IMR-90 (cell line): Measurements from ENCODE around the gene CROCC2. TPM values are rescaled to one million over a fixed set of nuclear protein-coding genes. Genes with fewer than 3 reads are reported as not detected.
A peak's percentile ranks its signal among the peaks of the same experiment; 100 is the strongest.

Source experiments
- ATAC-seq: fragments of 200-7000 bp; cut with Tn5 transposase; 2 replicates; pipeline ENCODE4 v1.9.1; 2020; ENCODE audit warnings: low read depth, mild to moderate bottlenecking, moderate library complexity
- BruUV-seq: library from RNA; stranded (reverse); fragments of 400-500 nt; replicated peaks from 2 replicates; lab custom pipeline; 2021; lab: Mats Ljungman, UMichigan
- CTCF ChIA-PET: fragments of 300-600 bp; formaldehyde crosslinking; extraction: SDS; loops from one replicate; lab custom pipeline; 2021; ENCODE audit warnings: antibody characterized with exemption; lab: Yijun Ruan, JAX
- POLR2A ChIA-PET: fragments of 300-600 bp; sonication (Branson Sonifier 250); formaldehyde crosslinking; loops from one replicate; lab custom pipeline; 2022; ENCODE audit warnings: antibody characterized with exemption; ENCODE audit not compliant: unreplicated experiment; lab: Charles Lee
- DNase-seq: peaks from one replicate; pipeline ENCODE4 v3.0.0; 2013
- H2AFZ ChIP-seq: replicated peaks from 2 replicates; pipeline ENCODE3; 2013; ENCODE audit warnings: low read length, mild to moderate bottlenecking; ENCODE audit not compliant: poor library complexity
- H2AK5ac ChIP-seq: 2 replicates; pipeline ENCODE4 v1.6.1; 2013; ENCODE audit warnings: low read depth, low read length, inconsistent platforms
- H2AK9ac ChIP-seq: replicated peaks from 2 replicates; pipeline ENCODE3; 2013; ENCODE audit warnings: mild to moderate bottlenecking, low read depth, low read length, moderate library complexity; ENCODE audit not compliant: poor library complexity
- H2BK120ac ChIP-seq: 2 replicates; pipeline ENCODE4 v1.6.1; 2013; ENCODE audit warnings: low read depth, low read length, inconsistent platforms
- H2BK15ac ChIP-seq: 3 replicates; pipeline ENCODE4 v1.6.1; 2013; ENCODE audit warnings: low read depth, low read length, inconsistent platforms
- H2BK20ac ChIP-seq: 2 replicates; pipeline ENCODE4 v1.6.1; 2013; ENCODE audit warnings: low read depth, mild to moderate bottlenecking, inconsistent platforms, low read length, moderate library complexity
- H2BK5ac ChIP-seq: 2 replicates; pipeline ENCODE4 v1.6.1; 2013; ENCODE audit warnings: mild to moderate bottlenecking, low read depth, low read length, inconsistent platforms; ENCODE audit not compliant: poor library complexity, severe bottlenecking
- H3K14ac ChIP-seq: replicated peaks from 2 replicates; pipeline ENCODE4 v1.6.1; 2013; ENCODE audit warnings: low read depth, low read length, inconsistent platforms
- H3K18ac ChIP-seq: 2 replicates; pipeline ENCODE4 v1.6.1; 2013; ENCODE audit warnings: low read depth, low read length, control low read depth
- H3K23ac ChIP-seq: 2 replicates; pipeline ENCODE4 v1.6.1; 2013; ENCODE audit warnings: low read depth, low read length, inconsistent platforms
- H3K27ac ChIP-seq: 2 replicates; pipeline ENCODE4 v1.5.1; 2013; ENCODE audit warnings: mild to moderate bottlenecking, control low read depth, low read length; ENCODE audit not compliant: insufficient read depth
- H3K27me3 ChIP-seq: 2 replicates; pipeline ENCODE4 v1.6.1; 2013; ENCODE audit warnings: low read length; ENCODE audit not compliant: control insufficient read depth, insufficient read depth
- H3K36me3 ChIP-seq: 2 replicates; pipeline ENCODE4 v1.6.1; 2013; ENCODE audit warnings: low read length, mixed read lengths; ENCODE audit not compliant: control insufficient read depth, insufficient read depth
- H3K4ac ChIP-seq: 2 replicates; pipeline ENCODE4 v1.6.1; 2013; ENCODE audit warnings: low read depth, low read length, inconsistent platforms
- H3K4me1 ChIP-seq: 2 replicates; pipeline ENCODE4 v1.6.1; 2013; ENCODE audit warnings: low read length, mixed read lengths; ENCODE audit not compliant: control insufficient read depth, insufficient read depth
- H3K4me2 ChIP-seq: 2 replicates; pipeline ENCODE4 v1.6.1; 2013; ENCODE audit warnings: low read depth, mild to moderate bottlenecking, control low read depth, low read length, moderate library complexity
- H3K4me3 ChIP-seq: 2 replicates; pipeline ENCODE4 v1.5.1; 2013; ENCODE audit warnings: low read depth, mild to moderate bottlenecking, control low read depth, low read length, moderate library complexity; ENCODE audit not compliant: insufficient read depth
- H3K56ac ChIP-seq: 2 replicates; pipeline ENCODE4 v1.6.1; 2013; ENCODE audit warnings: low read length, inconsistent platforms; ENCODE audit not compliant: insufficient read depth; ENCODE audit errors: extremely low read depth
- H3K79me1 ChIP-seq, 2 experiments: 2 replicates each; pipeline ENCODE4 v1.6.1; 2013; ENCODE audit warnings: low read length in 2 of 2, inconsistent platforms in 1 of 2, low read depth in 1 of 2
- H3K9ac ChIP-seq: 2 replicates; pipeline ENCODE4 v1.6.1; 2013; ENCODE audit warnings: low read depth, low read length, control low read depth
- H3K9me1 ChIP-seq: 2 replicates; pipeline ENCODE4 v1.6.1; 2013; ENCODE audit warnings: low read length, inconsistent platforms; ENCODE audit not compliant: insufficient read depth
- H3K9me3 ChIP-seq: 2 replicates; pipeline ENCODE4 v1.6.1; 2013; ENCODE audit warnings: low read length; ENCODE audit not compliant: control insufficient read depth, insufficient read depth
- H4K20me1 ChIP-seq: 2 replicates; pipeline ENCODE4 v1.6.1; 2013; ENCODE audit warnings: low read length, inconsistent platforms; ENCODE audit not compliant: insufficient read depth
- H4K5ac ChIP-seq: 2 replicates; pipeline ENCODE4 v1.6.1; 2013; ENCODE audit warnings: mild to moderate bottlenecking, low read depth, low read length, control low read depth
- H4K8ac ChIP-seq, 2 experiments: 2 replicates each; pipeline ENCODE4 v1.6.1; 2013; ENCODE audit warnings: low read depth in 2 of 2, low read length in 2 of 2, control low read depth in 1 of 2, inconsistent platforms in 1 of 2
- H4K91ac ChIP-seq: 2 replicates; pipeline ENCODE4 v1.6.1; 2013; ENCODE audit warnings: low read depth, low read length, inconsistent platforms; ENCODE audit not compliant: insufficient read depth
- BHLHE40 ChIP-seq: fragments of 150-350 bp; IDR thresholded peaks from 2 replicates; pipeline ENCODE4 v1.6.1; 2016; ENCODE audit warnings: mild to moderate bottlenecking, low read depth, low read length
- CEBPB ChIP-seq: IDR thresholded peaks from 2 replicates; pipeline ENCODE4 v1.6.1; 2012; ENCODE audit warnings: low read depth, low read length, improper control_type of control experiment
- CHD1 ChIP-seq: IDR thresholded peaks from 2 replicates; pipeline ENCODE4 v1.6.1; 2012; ENCODE audit warnings: low read depth, low read length, improper control_type of control experiment
- FOS ChIP-seq: fragments of 150-350 bp; IDR thresholded peaks from 2 replicates; pipeline ENCODE4 v1.6.1; 2016; ENCODE audit warnings: low read depth, low read length
- MAZ ChIP-seq: IDR thresholded peaks from 2 replicates; pipeline ENCODE4 v1.6.1; 2012; ENCODE audit warnings: low read depth, mild to moderate bottlenecking, low read length, improper control_type of control experiment, moderate library complexity, borderline replicate concordance
- MXI1 ChIP-seq: IDR thresholded peaks from 2 replicates; pipeline ENCODE4 v1.6.1; 2012; ENCODE audit warnings: low read depth, mild to moderate bottlenecking, low read length, moderate library complexity, borderline replicate concordance
- POLR2A ChIP-seq: IDR thresholded peaks from 2 replicates; pipeline ENCODE4 v1.6.1; 2012; ENCODE audit warnings: mild to moderate bottlenecking, low read depth, low read length
- RCOR1 ChIP-seq: IDR thresholded peaks from 2 replicates; pipeline ENCODE4 v1.6.1; 2012; ENCODE audit warnings: mild to moderate bottlenecking, low read length, improper control_type of control experiment; ENCODE audit not compliant: insufficient replicate concordance
- SMC3 ChIP-seq: fragments of 150-350 bp; IDR thresholded peaks from 2 replicates; pipeline ENCODE4 v1.6.1; 2016; ENCODE audit warnings: low read depth, mild to moderate bottlenecking, antibody characterized with exemption, low read length, moderate library complexity
- WGBS, 2 experiments: methylation state at CpG; one replicate each; pipeline versions ENCODE4 v1.1.5 to v1.1.7; 2013; ENCODE audit warnings: missing lambda C conversion rate in 2 of 2; ENCODE audit not compliant: insufficient read length in 1 of 2; ENCODE audit errors: extremely low coverage in 2 of 2; 5-methylcytosine and 5-hydroxymethylcytosine counted together
- dilution Hi-C: fragments of 300-500 bp; cut with HindIII; formaldehyde crosslinking; loops from one replicate; pipeline ENCODE4 v1.14.3; 2018; ENCODE audit warnings: low sequenced_read_pairs; ENCODE audit not compliant: unreplicated experiment
- in situ Hi-C: fragments of 300-500 bp; cut with MboI; formaldehyde crosslinking; loops from 3 replicates; pipeline ENCODE4 v1.14.3; 2019; ENCODE audit warnings: low sequenced_read_pairs, inconsistent platforms, mixed read lengths
- intact Hi-C: fragments of 100-400 bp; cut with micrococcal nuclease; formaldehyde crosslinking; loops from 2 replicates; pipeline ENCODE4 v1.10.0; 2022
- polyA plus RNA-seq, 3 experiments: library from polyadenylated mRNA; depleted of rRNA; stranded (reverse); fragments of >200 nt; gene quantifications; 2 replicates each; pipeline ENCODE4 v1.2.3, GENCODE V29; 2012; ENCODE audit warnings: low replicate concordance in 1 of 3
- total RNA-seq: library from RNA; depleted of rRNA; stranded (reverse); fragments of >200 nt; gene quantifications from 2 replicates; pipeline ENCODE4 v1.2.3, GENCODE V29; 2012
- TF ChIP-seq, protein P1 (sequence below): conservative IDR thresholded peaks from 2 replicates; pipeline ENCODE4 v1.5.1; 2012; ENCODE audit warnings: mild to moderate bottlenecking, low read depth, low read length, improper control_type of control experiment

Gene CROCC2
- total and polyA plus RNA-seq, 2 of the 4 experiments (the other 2 are of a cell fraction): not detected

GRCh38 chr2:240915526-240916341 lies 9.6 kb downstream of the CROCC2 start (continued):
- TF ChIP-seq CEBPB: no peak
- no peak for TF ChIP-seq MAZ

DNA sequence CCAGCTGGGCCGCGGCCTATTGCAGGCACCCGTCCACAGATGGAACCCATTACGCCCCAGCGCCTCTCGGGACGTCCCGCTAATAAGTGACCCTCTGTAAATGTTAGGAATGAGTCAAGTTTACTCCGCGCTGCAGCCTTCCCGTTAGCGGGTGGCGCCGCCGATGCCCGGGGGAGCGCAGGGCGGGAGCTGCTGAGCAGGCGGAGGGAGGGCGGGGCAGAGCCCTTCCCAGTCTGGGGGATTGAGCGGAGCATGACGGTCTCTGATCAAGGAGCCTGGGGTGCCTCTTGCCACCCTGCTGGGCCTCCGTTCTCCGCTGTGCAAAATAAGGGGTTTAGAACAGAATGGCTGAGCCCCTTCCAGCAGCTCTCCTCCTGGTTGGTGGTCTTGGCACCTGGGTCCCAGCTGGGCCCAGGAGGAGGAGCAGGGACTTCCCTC lies 10.5 kb downstream of the CROCC2 start:
- Histone ChIP-seq H4K8ac (peak overlapping the region in 1 of 2 experiments; percentile 78; a peak in 3 of 4 replicates), H3K9me3 (no peaks in the 10 kb centered on the region), H4K91ac (peak overlapping the region; percentile 95), H3K4me2 (peak overlapping the region; percentile 58; the same call in 1 of the 2 replicates), H4K20me1 (no peaks in the 10 kb centered on the region), H2AK9ac (peak overlapping the region; percentile 86), H3K56ac (no peak overlapping the region), H2BK120ac (peak overlapping the region; percentile 96), H2BK20ac (peak overlapping the region; percentile 86; the same call in 1 of the 2 replicates), H3K18ac (peak overlapping the region; percentile 73; the same call in 1 of the 2 replicates), H3K23ac (no peak overlapping the region), H3K36me3 (no peaks in the 10 kb centered on the region), H4K5ac (peak overlapping the region; percentile 84; the same call in 1 of the 2 replicates), H3K9me1 (peaks cover 13% of the 10 kb centered on the region), H2AFZ (peak overlapping the region; percentile 79), H3K9ac (no peak overlapping the region), H2BK5ac (peak overlapping the region; percentile 22), H3K4me3 (no peak overlapping the region), H3K79me1 (no peaks in the 10 kb centered on the region), H3K27me3 (no peaks in the 10 kb centered on the region), H3K14ac (peak overlapping the region; percentile 81; the same call in 1 of the 2 replicates), H2BK15ac (no peak overlapping the region), H2AK5ac (peak overlapping the region; percentile 54), H3K4ac (peak overlapping the region; percentile 97), H3K27ac (peak overlapping the region; percentile 83), H3K4me1 (peaks cover 49% of the 10 kb centered on the region)
- in situ Hi-C loops (loop anchor here (5.0 kb wide), 1 partner anchor 71 kb away; no protein-coding TSS in a partner anchor), intact Hi-C loops (no loop called here), dilution Hi-C loops (no loop called here)
- no TSS peak for BruUV-seq
- ATAC-seq: peak; percentile 81
- DNase-seq: peak; percentile 84
- ChIA-PET POLR2A (no interaction called here), CTCF (no interaction called here)
- TF ChIP-seq, protein P1, sequence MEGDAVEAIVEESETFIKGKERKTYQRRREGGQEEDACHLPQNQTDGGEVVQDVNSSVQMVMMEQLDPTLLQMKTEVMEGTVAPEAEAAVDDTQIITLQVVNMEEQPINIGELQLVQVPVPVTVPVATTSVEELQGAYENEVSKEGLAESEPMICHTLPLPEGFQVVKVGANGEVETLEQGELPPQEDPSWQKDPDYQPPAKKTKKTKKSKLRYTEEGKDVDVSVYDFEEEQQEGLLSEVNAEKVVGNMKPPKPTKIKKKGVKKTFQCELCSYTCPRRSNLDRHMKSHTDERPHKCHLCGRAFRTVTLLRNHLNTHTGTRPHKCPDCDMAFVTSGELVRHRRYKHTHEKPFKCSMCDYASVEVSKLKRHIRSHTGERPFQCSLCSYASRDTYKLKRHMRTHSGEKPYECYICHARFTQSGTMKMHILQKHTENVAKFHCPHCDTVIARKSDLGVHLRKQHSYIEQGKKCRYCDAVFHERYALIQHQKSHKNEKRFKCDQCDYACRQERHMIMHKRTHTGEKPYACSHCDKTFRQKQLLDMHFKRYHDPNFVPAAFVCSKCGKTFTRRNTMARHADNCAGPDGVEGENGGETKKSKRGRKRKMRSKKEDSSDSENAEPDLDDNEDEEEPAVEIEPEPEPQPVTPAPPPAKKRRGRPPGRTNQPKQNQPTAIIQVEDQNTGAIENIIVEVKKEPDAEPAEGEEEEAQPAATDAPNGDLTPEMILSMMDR: 0 out of 2 replicates have a peak, but pooled peaks have one; percentile 1
- TF ChIP-seq CHD1 (no peak), FOS (peak; percentile 64; the same call in 1 of the 2 replicates), SMC3 (no peak), POLR2A (no peak), MAZ (peak; percentile 91), MXI1 (no peak), BHLHE40 (0 out of 2 replicates have a peak, but pooled peaks have one; percentile 17), RCOR1 (no peak)
- WGBS, 2 experiments: 2% methylated on average over 9 of the region's 24 CpGs; no CpG with 5 or more reads in 1 of the 2 experiments
